Osteoblast (primary cell): ENCODE results near the gene PXDN. TPM values are rescaled to one million over a fixed set of nuclear protein-coding genes. Genes with fewer than 3 reads are reported as not detected.

Experiments used
- DNase-seq: peaks from one replicate; pipeline ENCODE4 v3.0.0; 2011; ENCODE audit warnings: low spot score, mixed read lengths; ENCODE audit not compliant: insufficient read length; ENCODE audit errors: missing footprints
- H2AFZ ChIP-seq: 2 replicates; pipeline ENCODE4 v1.6.0; 2011; ENCODE audit warnings: mild to moderate bottlenecking, low read length
- H3K27ac ChIP-seq: 2 replicates; pipeline ENCODE4 v1.5.1; 2011; ENCODE audit warnings: mild to moderate bottlenecking, low read depth, low read length, moderate library complexity
- H3K27me3 ChIP-seq: 2 replicates; pipeline ENCODE4 v1.6.0; 2012; ENCODE audit warnings: mild to moderate bottlenecking, control low read depth, inconsistent platforms, low read length, moderate library complexity; ENCODE audit not compliant: insufficient read depth
- H3K36me3 ChIP-seq: 2 replicates; pipeline ENCODE4 v1.5.1; 2011; ENCODE audit warnings: mild to moderate bottlenecking, low read length, control low read depth, moderate library complexity; ENCODE audit not compliant: insufficient read depth
- H3K4me1 ChIP-seq: 2 replicates; pipeline ENCODE4 v1.5.1; 2011; ENCODE audit warnings: mild to moderate bottlenecking, low read length, control low read depth, moderate library complexity; ENCODE audit not compliant: insufficient read depth
- H3K4me2 ChIP-seq: 2 replicates; pipeline ENCODE4 v1.6.0; 2011; ENCODE audit warnings: mild to moderate bottlenecking, low read length; ENCODE audit not compliant: insufficient read depth
- H3K4me3 ChIP-seq: fragments of 200-600 bp; sonication (generic); 3 replicates; pipeline ENCODE4 v1.5.1; 2012; ENCODE audit warnings: mild to moderate bottlenecking, low read length, inconsistent platforms; ENCODE audit not compliant: insufficient read depth
- H3K79me2 ChIP-seq: 2 replicates; pipeline ENCODE4 v1.6.0; 2012; ENCODE audit warnings: mild to moderate bottlenecking, low read length, control low read depth, inconsistent platforms; ENCODE audit not compliant: insufficient read depth
- H3K9me3 ChIP-seq: 2 replicates; pipeline ENCODE4 v1.5.1; 2011; ENCODE audit warnings: low read depth, low read length, control low read depth
- H4K20me1 ChIP-seq: 2 replicates; pipeline ENCODE4 v1.6.0; 2012; ENCODE audit warnings: mild to moderate bottlenecking, low read length, control low read depth; ENCODE audit not compliant: insufficient read depth
- CTCF ChIP-seq: IDR thresholded peaks from 2 replicates; pipeline ENCODE4 v1.5.1; 2011; ENCODE audit warnings: mild to moderate bottlenecking, low read depth, low read length, moderate library complexity; ENCODE audit errors: extremely low read depth
- total RNA-seq: library from RNA; depleted of rRNA; stranded (reverse); fragments of >200 nt; gene quantifications from 2 replicates; pipeline ENCODE4 v1.2.3, GENCODE V29; 2012

PXDN gene
- total RNA-seq, 1 donor = 307 TPM

GRCh38 chr2:1731447-1731962 is 12.8 kb downstream of the PXDN start:
- H3K36me3 ChIP-seq = no peaks in the 10 kb centered on the region
- peak; percentile 77 for DNase-seq
- peak overlapping the region; percentile 45 for H3K4me3 ChIP-seq
- H3K4me1 ChIP-seq = peaks cover 53% of the 10 kb centered on the region
- H3K79me2 ChIP-seq = peaks cover 69% of the 10 kb centered on the region
- peak overlapping the region; percentile 99 for H3K27ac ChIP-seq
- H3K27me3 ChIP-seq = no peaks in the 10 kb centered on the region
- H3K9me3 ChIP-seq = no peaks in the 10 kb centered on the region
- H2AFZ ChIP-seq = peak overlapping the region; percentile 12
- TF ChIP-seq CTCF = no peak
- H3K4me2 ChIP-seq = peak overlapping the region; percentile 84
- peaks cover 14% of the 10 kb centered on the region for H4K20me1 ChIP-seq

GRCh38 chr2:1730015-1730927 is 14.0 kb downstream of the PXDN start:
- H4K20me1 ChIP-seq = peaks cover 14% of the 10 kb centered on the region

GRCh38 chr2:1729242-1729641 is 15.1 kb downstream of the PXDN start:
- H3K36me3 ChIP-seq = no peaks in the 10 kb centered on the region
- H2AFZ ChIP-seq = no peak overlapping the region
- no peak for TF ChIP-seq CTCF
- no peaks in the 10 kb centered on the region for H3K9me3 ChIP-seq
- no peaks in the 10 kb centered on the region for H3K27me3 ChIP-seq
- peak; percentile 25 for DNase-seq
- peaks cover 14% of the 10 kb centered on the region for H4K20me1 ChIP-seq
- H3K4me2 ChIP-seq = peak overlapping the region; percentile 84
- no peak overlapping the region for H3K4me3 ChIP-seq
- H3K79me2 ChIP-seq = peaks cover 57% of the 10 kb centered on the region
- peak overlapping the region; percentile 99 for H3K27ac ChIP-seq
- peaks cover 42% of the 10 kb centered on the region for H3K4me1 ChIP-seq

More at GRCh38 chr2:1730015-1730927, 14.0 kb downstream of the PXDN start:
- TF ChIP-seq CTCF = no peak
- Histone ChIP-seq H2AFZ (no peak overlapping the region), H3K79me2 (peaks cover 59% of the 10 kb centered on the region), H3K4me1 (peaks cover 42% of the 10 kb centered on the region), H3K27ac (peak overlapping the region; percentile 99), H3K4me2 (peak overlapping the region; percentile 84), H3K4me3 (peak overlapping the region; percentile 45), H3K27me3 (no peaks in the 10 kb centered on the region), H3K36me3 (no peaks in the 10 kb centered on the region), H3K9me3 (no peaks in the 10 kb centered on the region)
- DNase-seq = peak; percentile 85

- H3K4me1 ChIP-seq = peaks cover 44% of the 10 kb centered on the region
- no peak for TF ChIP-seq CTCF
- H3K4me3 ChIP-seq = no peak overlapping the region
- no peak overlapping the region for H3K4me2 ChIP-seq
- peaks cover 14% of the 10 kb centered on the region for H4K20me1 ChIP-seq
- no peaks in the 10 kb centered on the region for H3K9me3 ChIP-seq
- no peaks in the 10 kb centered on the region for H3K27me3 ChIP-seq
- no peaks in the 10 kb centered on the region for H3K36me3 ChIP-seq
- peak overlapping the region; percentile 99 for H3K27ac ChIP-seq
- H2AFZ ChIP-seq = no peak overlapping the region
- DNase-seq = peak; percentile 11
- H3K79me2 ChIP-seq = peaks cover 57% of the 10 kb centered on the region
Measured at GRCh38 chr2:1728821-1729220, 15.5 kb downstream of the PXDN start.
